ENCODE data around the gene TASOR2. TPM values are rescaled to one million over a fixed set of nuclear protein-coding genes. Genes with fewer than 3 reads are reported as not detected.

Gene TASOR2
- total RNA-seq, 1 experiment from 2014 or later: 80.3 TPM

GRCh38 chr10:5697342-5697741 is 12.7 kb downstream of the TASOR2 start:
- no peak for ATAC-seq
- peaks cover 19% of the 10 kb centered on the region; the same call in 1 of the 2 replicates for H4K20me1 ChIP-seq (ENCODE audit: insufficient read depth)
- H2AFZ ChIP-seq (ENCODE audit: low read depth, low read length, poor library complexity, severe bottlenecking): no peak overlapping the region
- H3K9me2 ChIP-seq (ENCODE audit: insufficient read depth): no peaks in the 10 kb centered on the region
- no peaks in the 10 kb centered on the region for H3K4me1 ChIP-seq (ENCODE audit: control insufficient read depth in 1 of 2, insufficient read depth in 2 of 2, low read length in 2 of 2)
- no peaks in the 10 kb centered on the region for H3K36me3 ChIP-seq (ENCODE audit: control insufficient read depth in 1 of 2, insufficient read depth in 2 of 2, low read length in 2 of 2)
- ChIA-PET RAD21 (ENCODE audit: low non-redundant PET in 1 of 2, low total read pairs in 2 of 2, uncharacterized antibody in 2 of 2, unreplicated experiment in 2 of 2) (no interaction called here), CTCF (no interaction called here), POLR2A (no interaction called here)
- no peak overlapping the region for H3K27ac ChIP-seq (ENCODE audit: low read depth, low read length)
- H3K27me3 ChIP-seq (ENCODE audit: insufficient read depth, low read length): no peaks in the 10 kb centered on the region
- no peak for DNase-seq (ENCODE audit: low read depth, low spot score)
- peaks cover 100% of the 10 kb centered on the region for H3K79me2 ChIP-seq (ENCODE audit: insufficient read depth, low read length)
- intact Hi-C loops (cut with micrococcal nuclease): no loop called here
- no TSS peak for BruUV-seq (replicated peaks)
- H3K9ac ChIP-seq (ENCODE audit: low read length): no peak overlapping the region
- no peaks in the 10 kb centered on the region for H3K9me3 ChIP-seq (ENCODE audit: control insufficient read depth in 1 of 2, insufficient read depth in 1 of 2, low read depth in 1 of 2, low read length in 2 of 2)
- TF ChIP-seq SIN3A (IDR thresholded peaks at IDR 0.05; ENCODE audit: low read depth) (no peak), FOSL1 (IDR thresholded peaks at IDR 0.05; ENCODE audit: low read depth) (no peak), MAX (IDR thresholded peaks at IDR 0.05) (no peak), POLR2A (IDR thresholded peaks at IDR 0.05; ENCODE audit: borderline replicate concordance, extremely low read depth, insufficient read depth, insufficient read length) (no peak), EZH2 (IDR thresholded peaks at IDR 0.05) (no peak), JUND (IDR thresholded peaks at IDR 0.05) (no peak), POLR2AphosphoS5 (IDR thresholded peaks at IDR 0.05; ENCODE audit: low read depth, low read length) (no peak)
- no peak overlapping the region for H3K4me2 ChIP-seq (ENCODE audit: low read length)
- H3K4me3 ChIP-seq (replicated peaks in 1 of 2; ENCODE audit: low read depth in 1 of 2, low read length in 2 of 2): no peak overlapping the region

GRCh38 chr10:5698062-5698461 is 13.4 kb downstream of the TASOR2 start:
- CTCF ChIA-PET: no interaction called here
- no peak overlapping the region for H3K4me2 ChIP-seq (ENCODE audit: low read length)
- DNase-seq (ENCODE audit: low read depth, low spot score): no peak
- no peaks in the 10 kb centered on the region for H3K27me3 ChIP-seq (ENCODE audit: insufficient read depth, low read length)
- H4K20me1 ChIP-seq (ENCODE audit: insufficient read depth): peaks cover 19% of the 10 kb centered on the region; the same call in 1 of the 2 replicates
- H3K9ac ChIP-seq (ENCODE audit: low read length): no peak overlapping the region
- intact Hi-C loops (cut with micrococcal nuclease): no loop called here
- no peak overlapping the region for H3K27ac ChIP-seq (ENCODE audit: low read depth, low read length)
- H3K36me3 ChIP-seq (ENCODE audit: control insufficient read depth in 1 of 2, insufficient read depth in 2 of 2, low read length in 2 of 2): no peaks in the 10 kb centered on the region
- peaks cover 100% of the 10 kb centered on the region for H3K79me2 ChIP-seq (ENCODE audit: insufficient read depth, low read length)
- no peaks in the 10 kb centered on the region for H3K9me2 ChIP-seq (ENCODE audit: insufficient read depth)
- BruUV-seq (replicated peaks): no TSS peak
- POLR2A ChIA-PET: no interaction called here
- no peaks in the 10 kb centered on the region for H3K4me1 ChIP-seq (ENCODE audit: control insufficient read depth in 1 of 2, insufficient read depth in 2 of 2, low read length in 2 of 2)
- no peak for ATAC-seq
- no peak overlapping the region for H3K4me3 ChIP-seq (replicated peaks in 1 of 2; ENCODE audit: low read depth in 1 of 2, low read length in 2 of 2)
- H2AFZ ChIP-seq (ENCODE audit: low read depth, low read length, poor library complexity, severe bottlenecking): no peak overlapping the region
- H3K9me3 ChIP-seq (ENCODE audit: control insufficient read depth in 1 of 2, insufficient read depth in 1 of 2, low read depth in 1 of 2, low read length in 2 of 2): no peaks in the 10 kb centered on the region
- RAD21 ChIA-PET (ENCODE audit: low non-redundant PET in 1 of 2, low total read pairs in 2 of 2, uncharacterized antibody in 2 of 2, unreplicated experiment in 2 of 2): no interaction called here
- TF ChIP-seq YY1 (IDR thresholded peaks at IDR 0.05; ENCODE audit: extremely low read depth, insufficient replicate concordance, low read depth, low read length) (no peak), REST (IDR thresholded peaks at IDR 0.05; ENCODE audit: low read depth) (no peak), TCF7L2 (IDR thresholded peaks at IDR 0.05; ENCODE audit: borderline replicate concordance, extremely low read depth, insufficient read depth, insufficient read length) (no peak), CBX3 (IDR thresholded peaks at IDR 0.05; ENCODE audit: low read depth) (no peak), RAD21 (IDR thresholded peaks at IDR 0.05; ENCODE audit: low read depth) (no peak), SP1 (IDR thresholded peaks at IDR 0.05; ENCODE audit: low read depth) (no peak), ELF1 (IDR thresholded peaks at IDR 0.05; ENCODE audit: borderline replicate concordance, low read depth) (no peak), ATF3 (IDR thresholded peaks at IDR 0.05) (no peak), EZH2 (IDR thresholded peaks at IDR 0.05) (no peak), ZBTB33 (IDR thresholded peaks at IDR 0.05; ENCODE audit: extremely low read depth, insufficient replicate concordance, low read length) (no peak), CEBPB (IDR thresholded peaks at IDR 0.05; ENCODE audit: low read depth) (no peak), JUND (IDR thresholded peaks at IDR 0.05) (no peak)

All from HCT116 (cell line).